Kidney epithelial cell (primary cell): Measurements from ENCODE around the gene DNPEP. TPM values are rescaled to one million over a fixed set of nuclear protein-coding genes. Genes with fewer than 3 reads are reported as not detected.
"Not testable (repeated sequence)": the region's sequence is repeated elsewhere in the genome, so short reads cannot be mapped to it uniquely, and the experiment has no call there.

Experiments
- DNase-seq: peaks from one replicate; pipeline ENCODE4 v3.0.0-alpha.2; 2010; ENCODE audit warnings: low read depth
- H3K27me3 ChIP-seq: 2 replicates; pipeline ENCODE4 v1.6.0; 2011; ENCODE audit warnings: low read length; ENCODE audit not compliant: control insufficient read depth, insufficient read depth
- H3K36me3 ChIP-seq: 2 replicates; pipeline ENCODE4 v1.5.1; 2011; ENCODE audit warnings: low read length; ENCODE audit not compliant: control insufficient read depth, insufficient read depth
- H3K4me3 ChIP-seq: 2 replicates; pipeline ENCODE4 v1.5.1; 2011; ENCODE audit warnings: low read depth, mild to moderate bottlenecking, control low read depth, low read length
- CTCF ChIP-seq: IDR thresholded peaks from 2 replicates; pipeline ENCODE4 v1.5.1; 2011; ENCODE audit warnings: mild to moderate bottlenecking, moderate library complexity, low read length, control low read depth, inconsistent platforms; ENCODE audit not compliant: insufficient read depth, poor library complexity, severe bottlenecking
- total RNA-seq: library from RNA; depleted of rRNA; stranded (reverse); fragments of >200 nt; gene quantifications from 2 replicates; pipeline ENCODE4 v1.2.3, GENCODE V29; 2015

DNPEP gene
- total RNA-seq, 1 donor from 2014 or later: 50.2 TPM

GRCh38 chr2:219395609-219396008, 7.9 kb upstream of the DNPEP start:
- no peak for DNase-seq
- H3K36me3 ChIP-seq: no peaks in the 10 kb centered on the region
- no peak overlapping the region for H3K4me3 ChIP-seq
- no peaks in the 10 kb centered on the region for H3K27me3 ChIP-seq
- no peak for TF ChIP-seq CTCF

DNA sequence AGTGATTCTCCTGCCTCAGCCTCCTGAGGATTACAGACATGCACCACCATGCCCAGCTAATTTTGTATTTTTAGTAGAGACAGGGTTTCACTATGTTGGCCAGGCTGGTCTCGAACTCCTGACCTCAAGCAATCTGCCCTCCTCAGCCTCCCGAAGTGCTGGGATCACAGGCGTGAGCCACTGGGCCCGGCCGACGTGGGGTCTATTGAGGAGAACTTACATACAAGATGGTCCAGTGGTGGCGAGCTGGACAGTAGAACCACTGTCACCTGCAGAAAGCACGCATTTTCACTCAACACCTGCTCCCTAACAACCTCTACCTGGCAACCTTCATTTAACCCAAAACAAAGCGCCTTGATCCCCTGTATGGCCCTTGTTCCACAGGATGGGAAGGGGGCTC, 7.3 kb upstream of the DNPEP start:
- not testable (repeated sequence) for H3K36me3 ChIP-seq, DNase-seq, H3K27me3 ChIP-seq, H3K4me3 ChIP-seq

- TF ChIP-seq CTCF: no peak
- no peak for DNase-seq
- Histone ChIP-seq H3K27me3 (no peaks in the 10 kb centered on the region), H3K4me3 (no peak overlapping the region), H3K36me3 (no peaks in the 10 kb centered on the region)
These were observed 5.0 kb upstream of the DNPEP start for GRCh38 chr2:219392754-219393153.

DNA sequence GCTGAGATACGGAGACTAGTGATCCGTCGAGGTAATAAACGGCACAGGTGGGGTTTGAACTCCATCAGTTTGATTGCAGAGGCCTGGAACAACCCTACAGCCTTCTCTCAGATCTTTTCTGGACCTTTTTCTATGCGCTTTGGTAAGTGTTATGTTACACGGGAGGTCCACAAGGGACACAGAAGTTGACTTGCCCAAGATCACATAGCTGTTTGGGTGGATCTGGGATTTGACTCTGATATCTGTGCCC, 1.1 kb upstream of the DNPEP start:
- H3K27me3 ChIP-seq: no peaks in the 10 kb centered on the region
- H3K4me3 ChIP-seq: no peak overlapping the region
- DNase-seq: no peak
- no peak for TF ChIP-seq CTCF
- H3K36me3 ChIP-seq: peaks cover 1% of the 10 kb centered on the region

DNA sequence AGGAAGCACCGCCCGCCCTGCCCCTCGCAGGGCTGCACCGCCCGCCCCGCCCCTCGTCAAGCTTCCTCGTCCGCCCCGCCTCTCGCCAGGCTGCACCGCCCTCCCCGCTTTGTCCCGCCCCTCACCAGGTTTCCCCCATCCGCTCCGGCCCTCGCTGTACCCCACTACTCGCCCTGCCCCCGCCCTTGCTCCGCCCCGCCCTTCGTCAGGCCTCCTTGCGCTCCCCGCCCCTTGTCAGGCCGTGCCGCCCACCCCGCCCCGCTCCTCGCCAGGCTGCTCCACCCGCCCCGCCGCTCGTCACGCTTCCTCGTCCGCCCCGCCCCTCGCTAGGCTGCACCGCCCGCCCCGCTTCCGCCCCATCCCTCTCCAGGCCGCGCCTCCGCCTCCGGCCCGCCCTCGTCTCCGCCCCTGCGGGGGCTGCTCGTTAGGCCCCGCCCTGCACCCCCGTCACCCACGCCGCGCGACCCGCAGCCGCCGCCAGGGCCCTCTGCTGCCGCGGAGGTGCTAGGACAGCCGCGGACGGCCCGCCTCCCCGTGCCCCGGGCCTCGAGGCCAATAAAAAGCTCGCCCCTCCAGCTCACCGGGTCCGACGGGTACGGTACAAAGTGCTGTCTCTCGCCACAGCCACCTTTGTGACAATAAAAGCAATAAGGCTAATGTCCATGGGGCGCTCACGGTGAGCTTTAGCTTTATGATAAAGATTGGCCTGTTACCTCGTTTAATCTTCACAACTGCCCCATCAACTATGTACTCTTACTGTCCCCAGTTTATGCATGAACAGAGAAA, 602 bp upstream of the DNPEP start:
- H3K27me3 ChIP-seq: no peaks in the 10 kb centered on the region
- peak; percentile 65 for DNase-seq
- H3K36me3 ChIP-seq: peaks cover 1% of the 10 kb centered on the region
- peak overlapping the region; percentile 38 for H3K4me3 ChIP-seq
- peak; percentile 23 for TF ChIP-seq CTCF

DNA sequence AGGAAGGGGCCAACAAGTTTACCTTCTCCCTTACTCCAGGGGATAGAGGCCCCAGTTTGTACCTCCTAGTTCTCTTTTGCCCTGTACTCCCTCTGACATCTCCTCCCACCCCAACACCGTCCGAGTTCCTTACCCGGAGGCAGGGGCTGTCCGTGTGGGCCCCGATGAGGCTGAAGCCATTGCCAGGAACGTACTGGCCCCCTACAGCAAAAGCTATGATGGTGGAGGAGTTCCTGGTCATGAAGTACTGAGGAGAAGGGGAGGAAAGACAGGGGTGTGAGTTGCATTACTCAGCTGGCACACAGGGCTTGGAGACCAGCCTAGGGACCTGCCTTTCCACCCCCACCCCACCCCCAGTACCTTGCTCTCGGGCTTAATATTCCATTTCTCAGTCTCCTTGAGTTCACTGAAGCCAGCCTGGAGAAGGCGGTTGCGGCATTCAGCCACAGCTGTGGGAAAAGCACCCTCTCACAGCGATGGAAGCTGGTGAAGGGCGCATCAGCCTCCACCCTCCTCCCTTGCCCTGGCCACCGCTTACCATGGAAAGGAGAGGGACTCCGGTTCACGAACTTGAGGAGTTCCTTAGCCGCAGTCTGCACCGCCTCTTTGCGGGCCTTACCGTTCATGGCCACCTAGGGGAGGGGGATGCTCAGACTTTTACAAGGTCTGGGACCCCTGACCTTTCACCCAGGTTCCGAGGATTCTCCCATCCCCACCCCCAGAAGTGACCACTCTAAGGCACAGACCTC, 1.0 kb downstream of the DNPEP start:
- H3K27me3 ChIP-seq: no peaks in the 10 kb centered on the region
- DNase-seq: no peak
- H3K36me3 ChIP-seq: peaks cover 1% of the 10 kb centered on the region
- no peak for TF ChIP-seq CTCF
- peak overlapping the region; percentile 69 for H3K4me3 ChIP-seq
